Body of pancreas (tissue), 4 donors: ENCODE results near the gene SUGP2. TPM values are rescaled to one million over a fixed set of nuclear protein-coding genes. Genes with fewer than 3 reads are reported as not detected.

Experiments used
- ATAC-seq: fragments of 150-250 bp; one replicate; pipeline ENCODE4 v1.9.1; 2016
- DNase-seq, 4 donors: peaks; one replicate each; pipeline ENCODE4 v3.0.0-alpha.2; 2019
- H3K27ac ChIP-seq, 4 donors: fragments of 200-600 bp; sonication (generic); 1 replicate in 3 of 4; 2 replicates in 1 of 4; pipeline versions ENCODE4 v1.5.1 to v1.6.1; 2016 to 2019; ENCODE audit warnings: mild to moderate bottlenecking in 1 of 4, mixed read lengths in 1 of 4, moderate library complexity in 1 of 4
- H3K27me3 ChIP-seq, 2 donors: fragments of 200-600 bp; sonication (generic); one replicate each; pipeline ENCODE4 v1.6.0; 2016; ENCODE audit warnings: mild to moderate bottlenecking in 1 of 2
- H3K36me3 ChIP-seq, 2 donors: fragments of 200-600 bp; sonication (generic); replicated peaks in 1 of 2; 2 replicates each; pipeline ENCODE4 v1.5.1; 2016; ENCODE audit warnings: low read depth in 2 of 2; ENCODE audit not compliant: insufficient read depth in 1 of 2
- H3K4me1 ChIP-seq: fragments of 200-600 bp; sonication (generic); one replicate; pipeline ENCODE4 v1.6.0; 2016
- H3K4me3 ChIP-seq, 2 donors: fragments of 200-600 bp; sonication (generic); 1 replicate in 1 of 2; 2 replicates in 1 of 2; pipeline ENCODE4 v1.5.1; 2016 to 2019
- H3K9me3 ChIP-seq, 3 donors: fragments of 200-600 bp; sonication (generic); 1 replicate in 2 of 3; 2 replicates in 1 of 3; pipeline ENCODE4 v1.5.1; 2016
- CTCF ChIP-seq, 7 experiments: fragments of 450-650 bp in 4 of 7; fragments of 200-600 bp in 3 of 7; sonication (generic) in 3 of 7; IDR thresholded peaks; one replicate each; pipeline ENCODE4 v1.5.1; 2016 to 2019; ENCODE audit warnings: antibody characterized with exemption in 7 of 7
- POLR2A ChIP-seq, 3 donors: fragments of 450-650 bp; IDR thresholded peaks; one replicate each; pipeline ENCODE4 v1.6.1; 2016; ENCODE audit warnings: antibody characterized with exemption in 3 of 3, mild to moderate bottlenecking in 2 of 3
- WGBS, 2 donors: methylation state at CpG; one replicate each; pipeline ENCODE4 v1.1.5; 2017; 5-methylcytosine and 5-hydroxymethylcytosine counted together
- intact Hi-C: fragments of 100-400 bp; cut with DNase I; formaldehyde crosslinking; loops from one replicate; pipeline ENCODE4 v1.15.1; 2023
- total RNA-seq, 2 donors: library from RNA; depleted of rRNA; stranded (reverse); fragments of >200 nt; gene quantifications; one replicate each; pipeline ENCODE4 v1.1.0, GENCODE V29; 2016

The SUGP2 gene
- total RNA-seq, 2 donors from 2014 or later, result 22.1 to 115 TPM

GRCh38 chr19:19043881-19044280, 10.6 kb upstream of the SUGP2 start:
- Histone ChIP-seq H3K27ac (no peak overlapping the region), H3K4me3 (no peak overlapping the region), H3K27me3 (no peaks in the 10 kb centered on the region), H3K9me3 (no peaks in the 10 kb centered on the region), H3K4me1 (peaks cover 11% of the 10 kb centered on the region), H3K36me3 (peaks cover 0 to 4% of the 10 kb centered on the region in 2 donors)
- WGBS, 2 donors, result 92 to 94% methylated on average over 4 to 6 of the region's 6 CpGs
- ATAC-seq, result no peak
- DNase-seq, result no peak
- TF ChIP-seq POLR2A (IDR thresholded peaks at IDR 0.05) (no peak), CTCF (IDR thresholded peaks at IDR 0.05) (no peak)
- intact Hi-C loops, result no loop called here

DNA sequence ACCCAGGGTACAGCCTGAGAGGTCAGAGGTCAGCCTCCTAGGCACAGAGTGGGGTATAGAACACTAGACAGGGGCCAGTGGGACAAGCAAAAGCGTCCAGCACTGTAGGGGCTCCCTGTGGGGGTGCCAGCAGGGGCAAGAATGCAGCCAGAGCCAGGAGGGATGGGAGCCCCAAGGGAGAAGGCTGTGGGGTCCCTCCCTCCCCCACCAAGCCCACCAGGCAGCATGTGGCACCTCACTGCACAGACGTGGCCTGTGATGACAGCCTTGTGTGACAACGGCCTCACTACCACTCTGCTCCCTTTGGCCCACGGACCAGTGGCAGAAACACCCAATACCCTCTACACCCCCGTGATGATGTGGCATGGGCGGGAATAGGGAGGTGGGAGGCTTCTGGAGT, 10.2 kb upstream of the SUGP2 start:
- H3K27me3 ChIP-seq, result no peaks in the 10 kb centered on the region
- no peaks in the 10 kb centered on the region for H3K9me3 ChIP-seq
- 82 to 100% methylated on average over 1 to 6 of the region's 6 CpGs for whole genome bisulfite sequencing, 2 donors
- peaks cover 11% of the 10 kb centered on the region for H3K4me1 ChIP-seq
- H3K36me3 ChIP-seq, result peaks cover 0 to 4% of the 10 kb centered on the region in 2 donors
- TF ChIP-seq POLR2A (IDR thresholded peaks at IDR 0.05) (no peak), CTCF (IDR thresholded peaks at IDR 0.05) (no peak)
- ATAC-seq (no peak), DNase-seq (no peak)
- H3K27ac ChIP-seq, result no peak overlapping the region
- intact Hi-C loops, result no loop called here
- no peak overlapping the region for H3K4me3 ChIP-seq

DNA sequence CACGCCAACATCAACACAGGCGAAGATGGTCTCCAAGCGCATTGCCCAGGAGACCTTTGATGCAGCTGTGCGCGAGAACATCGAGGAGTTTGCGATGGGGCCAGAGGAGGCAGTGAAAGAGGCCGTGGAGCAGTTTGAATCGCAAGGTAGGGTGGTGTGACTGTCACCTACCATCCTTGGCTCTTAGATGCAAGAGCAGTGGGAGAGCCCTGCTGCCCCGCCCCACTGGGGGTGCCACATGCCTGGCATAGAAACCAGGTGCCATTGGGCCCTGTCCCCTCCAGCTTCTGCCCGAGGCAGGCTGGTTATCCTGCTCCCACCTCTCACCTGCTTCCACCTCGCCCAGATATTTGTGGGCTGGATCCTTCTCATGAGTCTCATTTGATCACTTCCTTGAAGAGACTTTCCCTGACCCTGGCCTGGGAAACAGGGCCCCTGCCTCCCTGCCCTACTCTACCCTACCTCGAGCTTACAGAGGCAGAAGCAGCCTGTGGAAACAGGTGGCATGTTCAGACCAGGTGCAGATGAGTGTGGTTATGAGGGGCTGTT, 9.5 kb upstream of the SUGP2 start:
- H3K4me1 ChIP-seq, result peaks cover 11% of the 10 kb centered on the region
- peaks cover 0 to 4% of the 10 kb centered on the region in 2 donors for H3K36me3 ChIP-seq
- ATAC-seq, result no peak
- 86 to 90% methylated on average over 12 to 13 of the region's 13 CpGs for WGBS, 2 donors
- H3K27ac ChIP-seq, result no peak overlapping the region
- no peak overlapping the region for H3K4me3 ChIP-seq
- H3K9me3 ChIP-seq, result no peaks in the 10 kb centered on the region
- TF ChIP-seq POLR2A (IDR thresholded peaks at IDR 0.05), result no peak
- TF ChIP-seq CTCF (IDR thresholded peaks at IDR 0.05), result no peak
- intact Hi-C loops, result no loop called here
- no peaks in the 10 kb centered on the region for H3K27me3 ChIP-seq
- no peak for DNase-seq

DNA sequence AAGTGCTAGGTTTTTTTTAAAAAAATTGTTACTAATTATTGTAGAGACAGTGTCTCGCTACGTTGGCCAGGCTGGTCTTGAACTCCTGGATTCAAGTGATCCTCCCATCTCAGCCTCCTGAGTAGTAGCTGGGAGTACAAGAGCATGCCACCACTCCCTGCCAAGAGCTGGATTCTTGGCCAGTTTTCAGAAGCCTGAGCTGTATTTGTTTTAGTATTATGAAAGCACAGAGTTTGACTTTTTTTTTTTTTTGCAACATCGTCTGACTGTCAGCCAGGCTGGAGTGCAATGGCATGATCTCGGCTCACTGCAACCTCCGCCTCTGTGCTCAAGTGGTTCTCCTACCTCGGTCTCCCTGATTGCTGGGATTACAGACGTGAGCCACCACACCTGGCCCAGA, 7.1 kb upstream of the SUGP2 start:
- intact Hi-C loops, result no loop called here
- peak overlapping the region in 3 of 4 donors; percentile 29 to 63 (median 59) for H3K27ac ChIP-seq
- H3K27me3 ChIP-seq, result no peaks in the 10 kb centered on the region
- H3K36me3 ChIP-seq, result peaks cover 0 to 4% of the 10 kb centered on the region in 2 donors
- no peak overlapping the region for H3K4me3 ChIP-seq
- H3K4me1 ChIP-seq, result peaks cover 11% of the 10 kb centered on the region
- DNase-seq, result peak; percentile 80 to 91 (median 90)
- WGBS, 2 donors, result 32 to 34% methylated on average over 7 of the region's 7 CpGs
- TF ChIP-seq CTCF (IDR thresholded peaks at IDR 0.05) (no peak), POLR2A (IDR thresholded peaks at IDR 0.05) (no peak)
- H3K9me3 ChIP-seq, result no peaks in the 10 kb centered on the region
- ATAC-seq, result peak; percentile 91

- 59 to 76% methylated on average over 4 of the region's 4 CpGs for WGBS, 2 donors
- TF ChIP-seq POLR2A (IDR thresholded peaks at IDR 0.05) (no peak), CTCF (IDR thresholded peaks at IDR 0.05) (no peak)
- intact Hi-C loops, result no loop called here
- Histone ChIP-seq H3K27me3 (no peaks in the 10 kb centered on the region), H3K27ac (no peak overlapping the region), H3K4me1 (peaks cover 12% of the 10 kb centered on the region), H3K9me3 (no peaks in the 10 kb centered on the region), H3K4me3 (no peak overlapping the region), H3K36me3 (peaks cover 0 to 4% of the 10 kb centered on the region in 2 donors)
- ATAC-seq, result no peak
- no peak for DNase-seq
Observed at GRCh38 chr19:19039901-19040300, 6.6 kb upstream of the SUGP2 start.
